Anterior cingulate cortex (tissue), 58 donors: Measurements from ENCODE around the gene CNGB1.

ENCODE experiments used
- DNase-seq, 58 donors: peaks; one replicate each; lab custom pipeline; 2025; lab: John Stamatoyannopoulos, UW

CNGB1 gene

DNA sequence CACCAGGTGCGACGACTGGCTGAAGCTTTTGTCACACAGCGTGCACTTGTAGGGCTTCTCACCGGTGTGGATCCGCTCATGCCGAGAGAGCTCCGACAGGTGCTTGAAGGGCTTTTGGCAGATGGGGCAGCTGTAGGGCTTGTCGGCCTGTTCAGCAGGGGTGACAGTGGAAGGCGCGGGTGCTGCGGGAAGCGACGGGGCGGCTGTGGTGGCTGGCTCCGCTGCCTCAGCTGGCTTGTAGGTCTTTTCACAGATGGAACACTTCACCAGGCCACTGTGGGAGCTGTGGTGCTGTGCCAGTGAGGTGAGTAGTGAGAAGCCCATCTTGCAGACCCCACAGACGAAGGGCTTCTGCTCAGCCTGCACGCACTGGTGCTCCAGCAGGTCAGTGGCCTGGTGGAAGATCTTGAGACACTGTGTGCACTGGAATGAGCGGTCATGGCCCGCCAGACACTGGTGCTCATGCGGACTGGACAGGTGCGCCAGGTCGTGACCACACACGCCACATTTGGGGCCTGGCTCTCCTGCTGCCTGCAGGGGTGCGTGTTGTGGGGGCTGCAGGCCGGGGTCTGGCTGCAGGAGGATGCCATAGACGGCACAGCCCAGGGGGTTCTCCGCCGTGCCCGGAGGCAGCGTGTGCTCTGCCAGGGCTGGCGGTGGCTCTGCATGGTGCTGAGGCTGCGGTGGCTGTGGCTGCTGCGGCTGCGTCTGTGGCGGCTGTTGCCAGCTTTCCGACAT, 26.8 kb upstream of the CNGB1 start:
- no peak for DNase-seq

DNA sequence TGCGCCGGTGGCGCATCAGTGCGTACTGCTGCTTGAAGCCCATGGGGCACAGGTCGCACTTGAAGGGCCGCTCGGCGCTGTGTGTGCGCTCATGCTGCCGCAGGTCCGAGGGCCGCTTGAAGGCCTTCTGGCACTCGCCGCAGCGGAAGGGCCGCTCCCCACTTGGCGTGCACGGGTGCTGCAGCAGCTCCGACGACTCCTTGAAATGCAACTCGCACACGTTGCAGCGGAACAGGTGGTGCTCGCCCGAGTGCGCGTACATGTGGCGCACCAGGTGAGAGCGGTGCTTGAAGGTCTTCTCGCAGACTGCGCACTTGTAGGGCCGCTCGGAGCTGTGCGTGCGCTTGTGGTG, 26.2 kb upstream of the CNGB1 start:
- no peak for DNase-seq

DNA sequence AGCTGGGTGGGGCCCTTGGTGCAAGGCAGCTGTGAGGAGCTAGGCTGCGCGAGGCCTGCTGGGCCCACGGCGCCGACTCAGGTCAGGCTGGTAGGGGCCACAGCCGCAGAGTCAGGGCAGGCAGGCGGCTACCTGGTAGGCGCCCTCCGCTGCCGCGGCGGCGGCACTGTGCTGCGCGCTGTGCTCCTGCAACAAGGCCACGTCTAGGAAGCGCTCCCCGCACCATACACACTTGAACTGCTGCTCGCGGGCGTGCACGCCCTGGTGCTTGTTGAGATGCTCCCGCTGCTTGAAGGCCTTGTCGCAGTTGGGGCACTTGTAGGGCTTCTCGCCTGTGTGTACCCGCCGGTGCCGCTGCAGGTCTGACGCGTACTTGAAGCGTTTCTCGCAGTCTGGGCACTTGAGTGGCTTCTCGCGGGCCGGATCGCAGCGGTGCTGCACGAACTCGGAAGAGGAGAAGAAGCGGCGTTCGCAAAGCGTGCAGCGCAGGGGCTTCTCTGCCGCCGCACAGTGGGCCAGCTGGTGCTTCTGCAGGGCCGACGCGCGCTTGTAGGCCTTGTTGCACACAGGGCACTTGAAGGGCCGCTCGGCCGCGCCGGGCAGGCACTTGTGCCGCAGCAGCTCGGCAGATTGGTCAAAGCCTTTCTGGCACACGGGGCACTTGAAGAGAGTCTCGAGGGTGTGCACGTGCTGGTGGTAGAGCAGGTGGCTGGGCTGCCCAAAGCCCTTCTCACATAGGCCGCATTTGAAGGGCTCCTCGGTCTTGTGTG, 25.7 kb upstream of the CNGB1 start:
- DNase-seq, result no peak

DNA sequence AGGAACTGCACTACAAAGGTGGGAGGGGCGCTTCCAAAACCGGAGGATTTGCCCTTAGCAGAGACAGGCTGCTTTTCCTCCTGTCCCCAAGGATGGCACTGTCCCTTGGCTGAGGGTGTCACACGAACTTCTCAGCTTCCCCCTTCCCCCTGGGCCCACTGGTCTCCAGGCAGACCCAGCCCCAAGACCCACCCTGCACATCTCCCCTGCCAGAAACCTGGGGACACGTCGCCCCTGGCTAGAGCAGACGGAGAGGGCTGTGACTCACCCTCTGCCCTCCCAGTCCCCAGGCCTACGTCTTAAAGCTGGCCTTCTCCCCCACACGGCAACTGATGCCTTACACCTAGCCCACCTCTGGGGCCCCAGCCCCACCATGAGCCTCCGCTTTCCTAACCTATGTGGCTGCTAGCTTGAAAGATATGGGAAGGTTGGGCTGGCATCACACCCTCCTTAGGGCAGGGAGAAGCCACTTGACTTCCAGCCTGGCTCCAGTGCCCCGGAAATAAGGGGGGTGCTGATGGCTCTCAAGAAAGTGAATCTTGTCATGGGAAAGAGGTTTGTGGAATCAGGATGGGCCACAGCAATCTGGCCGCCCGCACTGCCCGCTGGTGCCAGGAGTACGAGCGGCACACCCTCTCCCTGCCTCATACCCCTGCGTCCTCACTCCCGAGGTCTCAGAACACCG, 24.9 kb upstream of the CNGB1 start:
- no peak for DNase-seq

GRCh38 chr16:57994778-57995177, 23.9 kb upstream of the CNGB1 start:
- peak in 6 of 58 donors; percentile 10 to 30 (median 24) for DNase-seq

DNA sequence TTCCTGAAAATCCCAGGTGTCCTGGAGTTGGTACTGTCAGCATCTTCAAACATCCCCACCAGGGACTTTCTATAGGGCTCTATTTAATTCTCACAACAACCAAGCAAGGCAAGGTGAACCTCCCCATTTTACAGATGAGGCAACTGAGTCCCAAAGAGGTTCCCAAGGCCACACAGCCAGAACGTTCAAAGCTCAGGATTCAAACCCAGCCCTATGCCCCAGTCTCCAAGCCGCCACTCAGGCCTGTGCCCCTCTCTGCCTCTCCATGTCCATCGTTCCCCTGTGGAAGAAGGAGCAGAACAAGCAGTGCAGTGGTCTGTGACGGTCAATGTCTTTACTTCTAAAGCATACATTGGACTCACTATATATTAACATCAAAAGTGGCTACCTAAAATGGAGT, 23.4 kb upstream of the CNGB1 start:
- no peak for DNase-seq

DNA sequence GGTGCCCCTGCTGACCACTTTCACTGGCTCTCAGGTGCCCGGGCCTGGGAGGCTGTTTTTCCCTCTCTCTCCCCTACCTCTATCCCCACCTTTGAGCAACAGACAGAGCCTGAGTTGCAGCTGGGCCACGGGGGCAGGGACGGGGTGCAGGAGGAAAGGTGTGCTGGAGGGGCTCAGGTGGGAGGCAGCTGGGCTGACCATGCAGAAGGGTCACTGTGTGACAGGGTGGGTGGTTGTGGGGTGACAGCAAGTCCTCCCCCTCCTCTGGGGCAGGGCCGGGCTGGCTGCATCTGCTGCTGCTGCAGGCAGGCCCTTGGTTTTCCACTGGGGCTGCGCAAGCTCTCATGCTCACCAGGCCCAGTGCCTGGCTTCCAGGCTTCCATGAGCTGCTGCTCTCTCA, 23.0 kb upstream of the CNGB1 start:
- DNase-seq, result no peak

DNA sequence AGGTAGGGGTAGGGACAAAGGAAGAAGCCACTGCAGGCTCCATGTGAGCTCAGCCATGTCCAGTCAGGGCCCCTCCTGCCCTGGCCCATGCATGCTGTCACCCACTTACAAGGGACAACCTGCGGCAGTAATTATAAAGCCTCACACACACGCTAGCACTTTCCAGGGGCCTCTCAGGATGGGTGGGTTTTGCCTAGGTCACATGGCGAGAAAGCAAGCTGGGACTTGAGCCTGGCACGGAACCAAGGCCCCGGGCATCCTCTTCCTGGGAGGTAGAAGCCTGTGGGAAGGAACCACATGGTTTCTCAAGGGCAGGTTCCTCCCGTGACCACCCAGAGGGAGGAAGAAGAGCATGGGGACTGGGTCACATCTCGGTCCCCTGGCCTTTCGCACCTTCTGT, 22.5 kb upstream of the CNGB1 start:
- no peak for DNase-seq

DNA sequence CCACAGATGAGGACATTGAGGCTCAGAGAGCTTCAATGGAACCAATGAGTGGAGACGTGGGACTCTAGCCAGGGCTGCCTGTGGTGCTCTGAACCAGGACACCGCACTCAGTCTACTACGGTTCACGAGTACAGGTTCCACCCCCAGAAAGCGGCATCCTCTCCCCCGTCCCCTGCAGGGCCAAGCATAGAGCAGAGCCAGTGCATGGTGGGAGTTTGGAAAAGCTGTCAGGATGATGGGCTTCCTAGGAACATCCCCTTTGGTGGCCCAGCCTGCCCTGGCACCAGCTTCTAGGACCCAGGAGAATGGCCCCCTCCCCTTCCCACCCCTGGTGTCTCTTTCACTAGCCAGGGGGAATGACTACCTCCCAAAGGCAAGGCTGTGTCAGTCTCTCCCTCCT, 21.2 kb upstream of the CNGB1 start:
- no peak for DNase-seq

GRCh38 chr16:57991551-57992059, 20.7 kb upstream of the CNGB1 start:
- DNase-seq, result no peak

DNA sequence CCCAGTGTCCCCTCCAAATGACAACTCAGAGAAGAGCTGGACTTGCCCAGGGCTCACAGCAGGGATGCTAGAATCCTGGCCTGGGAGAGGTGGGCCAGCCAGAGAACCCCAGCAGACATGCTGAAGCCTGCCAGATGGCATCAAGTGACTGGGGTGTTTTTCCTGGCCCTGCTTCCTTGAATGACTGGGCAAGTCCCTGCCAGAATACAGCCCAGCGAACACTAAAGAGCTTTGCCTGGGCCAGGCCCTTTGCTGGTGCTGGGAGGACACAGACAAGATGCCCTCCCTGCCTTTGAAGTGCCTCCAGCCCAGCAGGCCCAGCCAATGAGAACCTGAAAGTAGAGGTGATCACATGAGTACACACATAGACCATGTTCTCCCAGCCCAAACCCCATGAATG, 18.0 kb upstream of the CNGB1 start:
- peak in 31 of 58 donors; percentile 10 to 74 (median 37) for DNase-seq

- no peak for DNase-seq
These were observed 16.7 kb upstream of the CNGB1 start for GRCh38 chr16:57987441-57988177.

DNA sequence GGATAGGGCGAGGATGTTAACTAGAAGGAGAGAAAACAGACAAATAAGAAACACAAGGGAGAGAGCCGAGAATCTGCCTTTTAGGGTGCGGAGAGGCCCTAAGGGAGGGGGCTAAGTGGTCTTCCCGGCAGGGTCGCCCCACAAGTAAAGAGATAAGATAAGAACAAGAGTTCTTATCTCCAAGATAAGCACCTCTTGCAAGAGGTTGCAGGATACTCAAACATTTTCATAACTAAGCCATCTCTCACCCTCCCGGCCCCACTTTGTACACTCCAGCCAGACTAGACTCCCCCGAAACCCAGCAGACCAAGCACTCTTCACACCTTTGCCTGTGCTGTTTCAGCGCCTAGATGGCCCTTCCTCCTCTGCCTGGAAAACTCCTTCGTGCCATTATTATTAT, 15.3 kb upstream of the CNGB1 start:
- no peak for DNase-seq

GRCh38 chr16:57985204-57986181, 14.6 kb upstream of the CNGB1 start:
- no peak for DNase-seq

DNA sequence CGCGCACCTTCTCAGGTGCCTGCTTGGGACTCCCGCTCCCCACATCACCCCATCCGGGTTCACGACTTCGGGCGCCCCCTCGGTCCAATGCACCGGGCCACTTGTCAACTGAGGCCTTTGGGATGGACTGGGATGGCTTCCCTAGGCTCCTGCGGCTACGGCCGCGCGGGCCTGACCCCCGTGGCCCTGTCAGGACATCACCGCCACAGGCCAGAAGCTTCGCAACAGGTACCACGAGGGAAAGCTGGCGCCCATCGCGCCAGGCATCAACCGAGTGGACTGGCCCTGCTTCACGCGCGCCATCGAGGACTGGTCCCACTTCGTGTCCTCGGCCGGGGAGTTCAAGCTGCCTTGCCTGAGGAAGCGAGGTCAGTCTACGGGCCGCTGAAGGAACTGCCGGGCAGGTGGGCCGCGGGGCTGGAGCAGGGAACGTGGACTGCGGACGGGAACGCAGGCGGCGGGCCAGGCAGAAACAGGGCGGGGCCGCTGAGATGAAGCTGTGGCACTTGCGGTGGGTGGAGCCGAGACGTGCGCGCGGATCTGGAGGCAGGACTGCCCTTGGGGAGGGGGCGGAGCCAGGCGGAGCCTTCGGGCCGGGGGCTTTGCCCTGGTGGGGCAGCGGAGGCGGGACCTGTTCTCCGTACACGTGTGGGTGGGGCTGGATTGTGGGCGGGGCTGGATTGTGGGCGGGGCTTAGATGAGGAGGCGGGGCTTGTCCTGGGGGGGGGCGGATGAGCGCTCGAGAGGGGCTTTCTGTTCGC, 13.7 kb upstream of the CNGB1 start:
- peak in 32 of 58 donors; percentile 15 to 83 (median 33) for DNase-seq

DNA sequence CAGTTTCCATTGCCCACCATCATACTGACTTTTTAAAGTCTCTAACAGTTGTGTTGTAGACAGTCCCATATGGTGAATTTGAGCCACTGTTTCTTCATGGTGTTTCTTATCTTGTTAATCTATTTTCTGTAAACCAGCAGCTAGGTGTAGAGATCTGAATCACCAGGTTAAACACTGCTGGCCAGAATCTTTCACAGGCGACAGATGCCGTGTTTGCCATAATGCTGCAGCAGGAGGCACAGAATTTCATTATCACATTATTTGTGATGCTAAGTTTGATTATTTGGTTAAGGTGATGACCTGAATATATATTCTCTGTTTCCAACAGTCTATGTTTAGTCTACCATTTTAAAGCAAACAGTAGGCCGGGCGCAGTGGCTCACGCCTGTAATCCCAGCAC, 11.5 kb upstream of the CNGB1 start:
- DNase-seq, result no peak

DNA sequence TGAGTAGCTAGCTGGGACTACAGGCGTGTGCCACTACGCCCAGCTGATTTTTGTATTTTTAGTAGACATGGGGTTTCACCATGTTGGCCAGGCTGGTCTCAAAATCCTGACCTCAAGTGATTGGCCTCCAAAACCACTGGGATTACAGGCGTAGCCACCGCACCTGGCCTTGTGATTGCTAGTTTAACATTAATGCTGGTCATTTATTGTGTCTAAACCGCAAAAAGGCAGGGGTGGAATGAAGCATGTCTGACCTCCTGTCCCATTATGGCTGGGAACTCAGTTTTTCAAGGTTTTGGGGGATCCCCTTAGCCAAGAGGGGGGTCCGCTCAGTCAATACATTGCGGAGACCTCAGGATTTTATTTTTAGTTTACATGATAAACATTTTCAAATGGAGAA, 10.7 kb upstream of the CNGB1 start:
- no peak for DNase-seq

- DNase-seq, result no peak
These were observed 8.2 kb upstream of the CNGB1 start for GRCh38 chr16:57979006-57979585.
